Measurements from ENCODE around the gene TMEM184A.

TMEM184A gene

DNA sequence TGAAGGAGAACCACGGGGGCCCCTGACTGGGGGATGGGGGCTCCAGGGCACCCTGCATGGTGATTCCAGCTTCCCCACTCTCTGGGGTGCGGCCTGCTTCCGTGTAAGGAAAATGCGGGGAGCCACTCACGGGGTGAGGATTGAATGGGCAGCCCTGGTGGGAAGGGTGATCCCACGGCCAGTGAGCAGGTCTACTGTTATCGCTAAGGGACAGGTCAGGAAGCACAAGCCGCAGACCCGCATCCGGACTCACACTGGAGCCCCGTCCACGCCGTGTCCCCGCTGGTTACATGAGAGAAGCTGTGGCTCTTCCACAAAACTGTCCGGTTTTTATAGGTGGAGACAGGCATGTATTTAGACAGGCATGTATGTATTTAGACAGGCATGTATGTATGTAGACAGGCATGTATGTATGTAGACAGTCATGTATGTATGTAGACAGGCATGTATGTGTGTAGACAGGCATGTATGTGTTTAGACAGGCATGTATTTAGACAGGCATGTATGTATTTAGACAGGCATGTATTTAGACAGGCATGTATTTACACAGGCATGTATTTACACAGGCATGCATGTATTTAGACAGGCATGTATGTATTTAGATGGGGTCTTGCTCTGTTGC lies 8.1 kb upstream of the TMEM184A start:
- peaks cover 7% of the 10 kb centered on the region for H3K36me3 ChIP-seq (ENCODE audit: insufficient read depth, low read length)
- peaks cover 5% of the 10 kb centered on the region for H3K4me1 ChIP-seq (ENCODE audit: insufficient read depth, low read length)
- no peak overlapping the region for H3K27ac ChIP-seq (ENCODE audit: low read depth, low read length)
- H3K9ac ChIP-seq (ENCODE audit: low read length): no peak overlapping the region
- no peaks in the 10 kb centered on the region for H3K9me3 ChIP-seq (ENCODE audit: low read length)
- H3K4me3 ChIP-seq (ENCODE audit: low read depth in 1 of 2, low read length in 2 of 2): no peak overlapping the region
- H3K27me3 ChIP-seq (ENCODE audit: control insufficient read depth in 1 of 2, insufficient read depth in 2 of 2, low read length in 2 of 2): peaks cover 0 to 10% of the 10 kb centered on the region in 2 donors

DNA sequence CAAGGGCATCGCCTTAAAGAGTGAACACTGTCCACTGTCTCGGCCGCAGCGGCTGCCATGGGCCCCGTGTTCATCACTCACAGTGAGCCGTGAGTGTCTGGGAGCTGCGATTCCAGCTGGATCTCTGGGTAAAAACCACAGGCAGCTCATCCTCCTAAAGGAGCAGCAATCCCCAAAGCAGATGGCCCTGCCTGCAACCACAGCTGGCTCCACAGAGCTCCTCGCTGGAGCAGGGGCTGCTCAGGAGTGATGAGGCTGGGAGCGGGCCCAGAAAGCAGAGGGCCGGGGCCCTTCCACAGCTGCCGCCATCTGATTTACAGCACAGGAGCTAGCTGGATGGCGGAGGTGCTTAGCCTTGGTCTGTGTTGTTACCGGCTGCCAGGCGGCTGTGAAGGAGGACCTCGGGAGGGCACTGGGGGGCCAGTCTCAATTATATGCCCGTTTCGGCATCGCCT lies 6.6 kb upstream of the TMEM184A start:
- Histone ChIP-seq H3K4me3 (ENCODE audit: low read depth in 1 of 2, low read length in 2 of 2) (no peak overlapping the region), H3K36me3 (ENCODE audit: insufficient read depth, low read length) (peaks cover 7% of the 10 kb centered on the region), H3K27me3 (ENCODE audit: control insufficient read depth in 1 of 2, insufficient read depth in 2 of 2, low read length in 2 of 2) (peaks cover 0 to 12% of the 10 kb centered on the region in 2 donors), H3K27ac (ENCODE audit: low read depth, low read length) (no peak overlapping the region), H3K9me3 (ENCODE audit: low read length) (no peaks in the 10 kb centered on the region), H3K4me1 (ENCODE audit: insufficient read depth, low read length) (no peaks in the 10 kb centered on the region), H3K9ac (ENCODE audit: low read length) (no peak overlapping the region)

DNA sequence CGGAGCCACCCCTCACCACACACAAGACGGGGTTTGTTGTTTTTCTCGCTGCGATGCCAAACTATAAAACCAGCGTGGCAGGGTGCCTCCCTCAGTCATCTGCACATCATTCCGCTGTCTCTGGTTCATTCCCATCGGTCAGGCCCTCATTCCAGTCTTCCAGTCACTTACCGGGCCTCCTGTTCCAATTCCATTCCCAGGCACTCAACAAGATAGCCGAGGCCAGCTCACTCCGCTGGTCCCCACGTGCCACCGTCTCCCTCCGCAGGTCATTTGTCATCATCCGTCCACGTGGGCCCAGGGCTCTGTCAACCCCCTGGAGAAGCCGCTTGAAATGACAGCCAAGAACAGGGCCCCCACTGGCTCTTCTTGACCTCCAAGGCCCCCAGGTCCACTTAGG lies 6.1 kb upstream of the TMEM184A start:
- peaks cover 3% of the 10 kb centered on the region for H3K36me3 ChIP-seq (ENCODE audit: insufficient read depth, low read length)
- H3K9me3 ChIP-seq (ENCODE audit: low read length): no peaks in the 10 kb centered on the region
- peaks cover 0 to 12% of the 10 kb centered on the region in 2 donors for H3K27me3 ChIP-seq (ENCODE audit: control insufficient read depth in 1 of 2, insufficient read depth in 2 of 2, low read length in 2 of 2)
- no peak overlapping the region for H3K27ac ChIP-seq (ENCODE audit: low read depth, low read length)
- H3K4me1 ChIP-seq (ENCODE audit: insufficient read depth, low read length): no peaks in the 10 kb centered on the region
- no peak overlapping the region for H3K4me3 ChIP-seq (ENCODE audit: low read depth in 1 of 2, low read length in 2 of 2)
- no peak overlapping the region for H3K9ac ChIP-seq (ENCODE audit: low read length)

- no peaks in the 10 kb centered on the region for H3K9me3 ChIP-seq (ENCODE audit: low read length)
- no peaks in the 10 kb centered on the region for H3K4me1 ChIP-seq (ENCODE audit: insufficient read depth, low read length)
- H3K27ac ChIP-seq (ENCODE audit: low read depth, low read length): no peak overlapping the region
- H3K9ac ChIP-seq (ENCODE audit: low read length): no peak overlapping the region
- peaks cover 0 to 14% of the 10 kb centered on the region in 2 donors for H3K27me3 ChIP-seq (ENCODE audit: control insufficient read depth in 1 of 2, insufficient read depth in 2 of 2, low read length in 2 of 2)
- H3K36me3 ChIP-seq (ENCODE audit: insufficient read depth, low read length): no peaks in the 10 kb centered on the region
- no peak overlapping the region for H3K4me3 ChIP-seq (ENCODE audit: low read depth in 1 of 2, low read length in 2 of 2)
Observed at GRCh38 chr7:1561036-1561940, 5.3 kb upstream of the TMEM184A start.

- no peak overlapping the region for H3K4me3 ChIP-seq (ENCODE audit: low read depth in 1 of 2, low read length in 2 of 2)
- no peak overlapping the region for H3K27ac ChIP-seq (ENCODE audit: low read depth, low read length)
Observed at GRCh38 chr7:1560620-1561031, 4.6 kb upstream of the TMEM184A start.

GRCh38 chr7:1559626-1560590 lies 3.9 kb upstream of the TMEM184A start:
- no peak overlapping the region for H3K9ac ChIP-seq (ENCODE audit: low read length)

More at GRCh38 chr7:1560620-1561031, 4.6 kb upstream of the TMEM184A start:
- peaks cover 0 to 21% of the 10 kb centered on the region in 2 donors for H3K27me3 ChIP-seq (ENCODE audit: control insufficient read depth in 1 of 2, insufficient read depth in 2 of 2, low read length in 2 of 2)
- H3K9me3 ChIP-seq (ENCODE audit: low read length): no peaks in the 10 kb centered on the region
- H3K4me1 ChIP-seq (ENCODE audit: insufficient read depth, low read length): no peaks in the 10 kb centered on the region
- no peak overlapping the region for H3K9ac ChIP-seq (ENCODE audit: low read length)
- no peaks in the 10 kb centered on the region for H3K36me3 ChIP-seq (ENCODE audit: insufficient read depth, low read length)

DNA sequence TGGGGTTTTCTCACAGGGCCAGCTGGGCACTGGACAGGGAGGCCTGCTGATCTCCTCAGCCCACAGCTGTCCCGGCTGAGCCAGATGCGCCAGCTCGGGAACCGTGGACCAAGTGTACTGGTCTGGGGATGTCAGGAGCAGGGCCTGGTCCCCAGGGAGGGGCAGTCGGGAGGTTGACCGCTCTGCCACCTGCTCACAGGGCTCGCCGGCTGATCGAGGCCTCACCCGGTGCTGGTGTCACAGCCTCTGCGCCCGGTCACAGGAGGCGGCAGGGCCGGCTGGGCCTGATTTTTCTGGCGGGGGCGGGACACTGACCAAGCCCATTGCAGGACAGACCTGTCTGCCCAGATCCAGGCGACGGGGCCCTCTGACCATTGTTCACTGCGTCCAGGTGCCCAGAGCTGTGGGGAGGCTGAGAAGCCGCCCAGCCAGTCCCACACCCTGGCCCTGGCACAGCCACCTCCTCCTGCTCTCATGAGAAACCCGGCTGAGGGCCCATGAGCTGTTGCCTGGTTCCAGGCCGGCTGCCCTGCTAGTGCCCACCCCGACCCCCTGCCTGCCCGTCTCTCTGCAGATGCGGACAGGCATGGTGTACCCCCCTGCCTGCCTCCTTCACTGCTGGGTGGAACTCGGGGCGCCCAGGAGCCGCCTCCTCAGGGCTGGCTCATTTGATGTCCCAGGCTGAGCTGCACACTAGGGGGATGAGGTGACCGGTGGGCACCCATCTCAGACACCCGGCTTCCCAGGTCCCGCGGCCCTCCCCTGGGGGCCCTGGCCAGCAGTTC lies 3.0 kb upstream of the TMEM184A start:
- Histone ChIP-seq H3K27ac (ENCODE audit: low read depth, low read length) (no peak overlapping the region), H3K27me3 (ENCODE audit: control insufficient read depth in 1 of 2, insufficient read depth in 2 of 2, low read length in 2 of 2) (peaks cover 0 to 25% of the 10 kb centered on the region in 2 donors), H3K4me3 (ENCODE audit: low read depth in 1 of 2, low read length in 2 of 2) (no peak overlapping the region), H3K36me3 (ENCODE audit: insufficient read depth, low read length) (no peaks in the 10 kb centered on the region), H3K9me3 (ENCODE audit: low read length) (no peaks in the 10 kb centered on the region), H3K4me1 (ENCODE audit: insufficient read depth, low read length) (no peaks in the 10 kb centered on the region), H3K9ac (ENCODE audit: low read length) (no peak overlapping the region)

More at GRCh38 chr7:1559626-1560590, 3.9 kb upstream of the TMEM184A start:
- no peak overlapping the region for H3K27ac ChIP-seq (ENCODE audit: low read depth, low read length)
- H3K4me1 ChIP-seq (ENCODE audit: insufficient read depth, low read length): no peaks in the 10 kb centered on the region
- no peaks in the 10 kb centered on the region for H3K36me3 ChIP-seq (ENCODE audit: insufficient read depth, low read length)
- no peaks in the 10 kb centered on the region for H3K9me3 ChIP-seq (ENCODE audit: low read length)
- H3K4me3 ChIP-seq (ENCODE audit: low read depth in 1 of 2, low read length in 2 of 2): no peak overlapping the region
- peaks cover 0 to 25% of the 10 kb centered on the region in 2 donors for H3K27me3 ChIP-seq (ENCODE audit: control insufficient read depth in 1 of 2, insufficient read depth in 2 of 2, low read length in 2 of 2)

DNA sequence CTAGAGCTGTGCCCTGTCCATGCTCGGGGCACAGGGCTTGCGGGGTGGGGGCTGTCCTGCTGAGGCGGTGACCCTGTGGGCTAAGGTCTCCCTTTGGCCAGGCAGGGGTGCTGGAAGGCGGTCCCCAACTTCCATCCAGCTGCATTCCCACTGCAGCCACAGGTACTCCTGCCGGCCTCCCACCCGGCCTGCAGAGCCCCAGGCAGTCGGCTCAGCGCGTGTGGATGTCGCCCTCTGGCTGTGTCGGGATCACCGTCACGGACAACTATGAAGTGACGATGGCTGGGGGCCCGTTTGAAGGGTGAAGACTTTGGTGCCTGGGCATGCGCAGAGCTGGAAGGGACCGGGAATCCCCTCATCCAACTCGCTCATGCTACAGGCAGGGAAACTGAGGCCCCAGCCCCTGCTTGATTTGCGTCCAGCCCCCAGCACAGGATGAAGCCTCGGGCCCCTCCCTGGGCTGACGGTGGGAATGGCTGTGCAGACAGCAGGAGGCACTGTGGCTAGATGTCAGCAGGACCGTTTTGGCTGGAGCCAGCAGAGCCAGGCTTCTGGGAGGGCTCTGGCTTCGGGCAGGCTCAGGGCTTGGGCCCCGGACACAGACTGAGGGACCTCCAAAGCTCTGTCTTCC lies 2.3 kb upstream of the TMEM184A start:
- H3K9me3 ChIP-seq (ENCODE audit: low read length): no peaks in the 10 kb centered on the region
- H3K36me3 ChIP-seq (ENCODE audit: insufficient read depth, low read length): no peaks in the 10 kb centered on the region
- no peak overlapping the region for H3K4me3 ChIP-seq (ENCODE audit: low read depth in 1 of 2, low read length in 2 of 2)
- H3K27me3 ChIP-seq (ENCODE audit: control insufficient read depth in 1 of 2, insufficient read depth in 2 of 2, low read length in 2 of 2): peaks cover 0 to 25% of the 10 kb centered on the region in 2 donors
- H3K4me1 ChIP-seq (ENCODE audit: insufficient read depth, low read length): no peaks in the 10 kb centered on the region
- no peak overlapping the region for H3K27ac ChIP-seq (ENCODE audit: low read depth, low read length)
- no peak overlapping the region for H3K9ac ChIP-seq (ENCODE audit: low read length)

DNA sequence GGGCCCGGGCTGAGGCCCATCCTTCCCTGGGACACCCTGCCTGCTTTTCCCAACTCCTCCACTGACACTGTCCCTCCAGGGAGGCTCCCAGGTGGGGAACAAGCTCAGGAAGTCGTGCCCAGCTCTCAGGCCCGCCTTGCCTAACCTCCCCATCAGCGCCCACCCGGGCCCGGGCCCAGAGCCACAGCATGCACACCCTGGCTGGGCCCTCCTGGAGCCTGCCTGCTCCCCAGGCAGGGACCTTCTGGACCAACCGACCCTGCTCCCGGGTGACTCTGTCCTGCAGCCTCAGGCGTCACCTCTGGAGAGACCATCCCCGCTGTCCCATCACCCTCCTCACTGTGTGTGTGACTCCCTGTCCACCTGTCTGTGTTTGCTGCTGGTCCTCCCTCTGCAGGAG lies 1.8 kb upstream of the TMEM184A start:
- H3K27me3 ChIP-seq (ENCODE audit: control insufficient read depth in 1 of 2, insufficient read depth in 2 of 2, low read length in 2 of 2): peaks cover 0 to 25% of the 10 kb centered on the region in 2 donors
- H3K4me1 ChIP-seq (ENCODE audit: insufficient read depth, low read length): no peaks in the 10 kb centered on the region
- no peak overlapping the region for H3K9ac ChIP-seq (ENCODE audit: low read length)
- no peaks in the 10 kb centered on the region for H3K9me3 ChIP-seq (ENCODE audit: low read length)
- no peak overlapping the region for H3K27ac ChIP-seq (ENCODE audit: low read depth, low read length)
- H3K36me3 ChIP-seq (ENCODE audit: insufficient read depth, low read length): no peaks in the 10 kb centered on the region
- no peak overlapping the region for H3K4me3 ChIP-seq (ENCODE audit: low read depth in 1 of 2, low read length in 2 of 2)

DNA sequence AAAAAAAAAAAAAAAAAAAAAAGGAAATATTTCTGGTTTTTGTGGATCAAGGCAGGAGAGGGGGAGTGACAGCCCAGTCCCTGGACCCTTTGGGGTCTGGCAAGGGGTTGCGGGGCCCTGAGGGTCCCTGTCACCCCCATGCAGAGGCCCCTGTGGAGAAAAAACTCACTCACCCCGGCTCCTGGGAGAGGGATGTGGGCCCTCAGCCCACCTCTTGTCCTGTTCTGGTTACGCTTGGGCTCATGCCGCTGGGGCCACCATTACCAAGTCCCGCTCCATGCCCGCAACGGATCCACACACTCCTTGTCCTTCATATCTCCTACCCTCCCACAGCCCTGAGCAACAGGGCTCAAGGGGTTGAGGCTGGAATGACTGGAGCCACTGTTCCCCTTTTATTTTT lies 1.0 kb upstream of the TMEM184A start:
- Histone ChIP-seq H3K36me3 (ENCODE audit: insufficient read depth, low read length) (no peaks in the 10 kb centered on the region), H3K9ac (ENCODE audit: low read length) (no peak overlapping the region), H3K27me3 (ENCODE audit: control insufficient read depth in 1 of 2, insufficient read depth in 2 of 2, low read length in 2 of 2) (peaks cover 0 to 25% of the 10 kb centered on the region in 2 donors), H3K9me3 (ENCODE audit: low read length) (no peaks in the 10 kb centered on the region), H3K4me3 (ENCODE audit: low read depth in 1 of 2, low read length in 2 of 2) (no peak overlapping the region), H3K4me1 (ENCODE audit: insufficient read depth, low read length) (no peaks in the 10 kb centered on the region), H3K27ac (ENCODE audit: low read depth, low read length) (no peak overlapping the region)
